Endothelial cell of umbilical vein (primary cell): ENCODE data around the gene STYX.

Source experiments
- CTCF ChIP-seq, 2 donors: IDR thresholded peaks; 1 replicate in 1 of 2; 2 replicates in 1 of 2; pipeline ENCODE4 v1.5.1; 2011; ENCODE audit warnings: low read length in 2 of 2, mild to moderate bottlenecking in 2 of 2, moderate library complexity in 2 of 2, control low read depth in 1 of 2, inconsistent platforms in 1 of 2, low read depth in 1 of 2; ENCODE audit not compliant: insufficient read depth in 1 of 2; ENCODE audit errors: extremely low read depth in 1 of 2
- EZH2 ChIP-seq: IDR thresholded peaks from 2 replicates; pipeline ENCODE4 v1.6.1; 2012; ENCODE audit warnings: borderline replicate concordance, low read depth, mild to moderate bottlenecking, moderate library complexity, low read length, inconsistent platforms; ENCODE audit not compliant: severe bottlenecking
- FOS ChIP-seq: IDR thresholded peaks from 2 replicates; pipeline ENCODE4 v1.6.1; 2011; ENCODE audit warnings: mild to moderate bottlenecking, low read length, moderate library complexity, borderline replicate concordance; ENCODE audit not compliant: insufficient read depth
- GATA2 ChIP-seq: IDR thresholded peaks from 2 replicates; pipeline ENCODE4 v1.7.0; 2011; ENCODE audit warnings: low read depth, mild to moderate bottlenecking, moderate library complexity, mixed read lengths, low read length; ENCODE audit not compliant: insufficient read length, insufficient read depth
- JUN ChIP-seq: IDR thresholded peaks from 2 replicates; pipeline ENCODE4 v1.6.1; 2011; ENCODE audit warnings: borderline replicate concordance, low read depth; ENCODE audit not compliant: insufficient read length, insufficient read depth
- MAX ChIP-seq: IDR thresholded peaks from 2 replicates; pipeline ENCODE4 v1.6.1; 2011; ENCODE audit not compliant: insufficient read depth, insufficient read length
- MYC ChIP-seq: IDR thresholded peaks from one replicate; pipeline ENCODE4 v1.6.1; 2011; ENCODE audit warnings: mild to moderate bottlenecking, low read depth, low read length
- POLR2A ChIP-seq: IDR thresholded peaks from 2 replicates; pipeline ENCODE4 v1.6.1; 2012; ENCODE audit warnings: low read depth, mild to moderate bottlenecking, control low read depth, low read length
- POLR2AphosphoS5 ChIP-seq: IDR thresholded peaks from 2 replicates; pipeline ENCODE4 v1.6.1; 2012; ENCODE audit warnings: low read depth, mild to moderate bottlenecking, control low read depth, low read length, moderate library complexity; ENCODE audit not compliant: insufficient read depth

- TF ChIP-seq POLR2A = no peak
- TF ChIP-seq POLR2AphosphoS5 = no peak
- TF ChIP-seq CTCF (IDR thresholded peaks at IDR 0.05; ENCODE audit: extremely low read depth in 1 of 2, insufficient read depth in 1 of 2, low read depth in 1 of 2, low read length in 2 of 2) = no peak
- TF ChIP-seq MAX = no peak
- no peak for TF ChIP-seq FOS
- TF ChIP-seq EZH2 = no peak
- no peak for TF ChIP-seq JUN
- no peak for TF ChIP-seq GATA2
- TF ChIP-seq MYC = no peak
These were observed 48.7 kb downstream of the STYX start for GRCh38 chr14:52778702-52779101.
